ENCODE results near the gene COL5A1.
A peak's percentile ranks its signal among the peaks of the same experiment; 100 is the strongest.

The COL5A1 gene

DNA sequence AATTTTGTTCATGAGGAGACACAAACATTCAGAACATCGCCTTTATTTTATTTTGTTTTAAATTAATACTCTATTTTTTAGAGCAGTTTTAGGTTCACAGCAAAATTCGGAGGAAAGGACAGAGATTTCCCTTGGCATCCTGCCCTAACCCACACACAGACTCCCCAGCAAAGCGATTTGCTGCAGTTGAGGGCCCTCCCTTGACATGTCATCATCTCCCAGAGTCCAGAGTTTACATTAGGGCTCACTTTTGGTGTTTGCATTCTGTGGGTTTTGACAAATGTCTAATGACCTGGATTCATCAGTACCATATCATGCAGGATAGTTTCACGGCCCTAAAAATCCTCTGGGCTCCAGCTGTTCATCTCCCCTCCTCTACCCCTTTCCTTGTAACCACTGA lies 33.6 kb upstream of the COL5A1 start:
- no peak for DNase-seq

- DNase-seq: no peak
Measured at GRCh38 chr9:134611046-134611445, 30.6 kb upstream of the COL5A1 start.

DNA sequence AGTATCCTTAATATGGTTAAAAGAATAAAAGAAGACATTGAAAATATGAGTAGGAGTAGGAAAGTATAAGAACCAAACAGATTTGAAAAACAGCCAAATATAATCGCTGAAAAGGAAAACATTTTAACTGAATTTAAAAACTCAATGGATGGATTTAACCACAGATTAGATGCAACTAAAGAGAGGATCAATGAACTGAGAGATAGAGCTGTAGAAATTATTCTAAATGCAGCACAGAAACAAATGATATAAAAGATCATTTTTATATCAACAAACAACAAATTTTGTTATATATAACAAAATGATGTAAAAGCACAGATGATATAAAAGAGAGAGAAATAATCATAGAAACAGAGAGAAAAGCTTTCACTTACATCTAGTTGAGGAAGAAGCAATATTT lies 29.3 kb upstream of the COL5A1 start:
- no peak for DNase-seq

DNA sequence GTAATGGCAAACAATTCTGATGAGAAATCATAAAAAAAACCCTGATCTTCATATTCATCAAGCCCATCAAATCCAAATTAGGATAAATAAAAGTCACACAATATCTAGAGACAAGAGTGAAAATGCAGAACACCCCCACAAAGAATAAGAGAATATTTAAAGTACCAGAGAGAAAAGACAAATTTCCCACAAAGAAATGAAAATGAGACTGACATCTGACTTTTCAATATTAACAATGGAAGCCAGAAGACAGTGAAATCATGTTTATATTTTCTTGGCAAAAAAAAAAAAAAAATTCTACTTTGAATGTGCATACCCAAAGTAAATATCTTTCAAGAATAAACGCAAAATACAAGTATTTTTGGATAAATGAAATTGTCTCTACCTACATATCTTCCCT lies 28.9 kb upstream of the COL5A1 start:
- DNase-seq: no peak

GRCh38 chr9:134614256-134614655 lies 27.3 kb upstream of the COL5A1 start:
- DNase-seq: no peak

- no peak for DNase-seq
Measured at GRCh38 chr9:134616341-134616740, 25.3 kb upstream of the COL5A1 start.

DNA sequence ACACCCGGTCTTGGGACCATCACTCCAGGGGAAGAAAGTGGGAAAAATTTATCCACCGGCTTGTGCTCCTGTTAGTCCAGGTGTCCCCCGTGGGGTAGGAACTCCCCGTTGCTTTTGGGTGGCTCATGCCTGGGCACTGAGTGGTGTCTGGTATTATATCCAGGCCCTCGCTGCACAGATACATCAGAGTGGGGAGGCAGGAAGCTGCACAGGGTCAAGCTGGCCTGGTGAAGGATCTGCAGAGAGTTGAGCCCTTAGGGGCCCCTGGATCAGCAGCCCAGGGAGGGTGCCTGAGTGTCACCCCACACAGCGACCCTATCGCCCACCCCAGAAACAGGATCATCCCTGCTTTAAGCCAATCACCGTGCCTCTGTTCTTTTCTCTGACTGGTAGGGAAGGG lies 24.4 kb upstream of the COL5A1 start:
- no peak for DNase-seq

DNA sequence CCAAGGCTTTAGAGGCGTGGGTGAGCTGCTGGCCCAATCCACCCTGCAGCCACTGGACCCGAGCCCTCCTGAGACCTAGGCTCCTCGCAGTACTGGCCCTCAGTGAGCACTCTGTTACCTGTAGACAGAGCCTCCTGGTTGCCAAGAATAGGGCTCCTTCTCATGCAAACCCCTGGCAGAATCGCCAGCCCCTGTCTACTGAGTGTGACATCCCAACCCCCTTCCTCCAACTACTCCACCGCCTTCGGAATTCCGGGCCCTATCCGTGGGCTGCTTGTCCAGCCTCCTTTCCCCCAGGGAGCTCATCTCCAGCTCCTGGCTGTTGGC lies 23.8 kb upstream of the COL5A1 start:
- no peak for DNase-seq

DNA sequence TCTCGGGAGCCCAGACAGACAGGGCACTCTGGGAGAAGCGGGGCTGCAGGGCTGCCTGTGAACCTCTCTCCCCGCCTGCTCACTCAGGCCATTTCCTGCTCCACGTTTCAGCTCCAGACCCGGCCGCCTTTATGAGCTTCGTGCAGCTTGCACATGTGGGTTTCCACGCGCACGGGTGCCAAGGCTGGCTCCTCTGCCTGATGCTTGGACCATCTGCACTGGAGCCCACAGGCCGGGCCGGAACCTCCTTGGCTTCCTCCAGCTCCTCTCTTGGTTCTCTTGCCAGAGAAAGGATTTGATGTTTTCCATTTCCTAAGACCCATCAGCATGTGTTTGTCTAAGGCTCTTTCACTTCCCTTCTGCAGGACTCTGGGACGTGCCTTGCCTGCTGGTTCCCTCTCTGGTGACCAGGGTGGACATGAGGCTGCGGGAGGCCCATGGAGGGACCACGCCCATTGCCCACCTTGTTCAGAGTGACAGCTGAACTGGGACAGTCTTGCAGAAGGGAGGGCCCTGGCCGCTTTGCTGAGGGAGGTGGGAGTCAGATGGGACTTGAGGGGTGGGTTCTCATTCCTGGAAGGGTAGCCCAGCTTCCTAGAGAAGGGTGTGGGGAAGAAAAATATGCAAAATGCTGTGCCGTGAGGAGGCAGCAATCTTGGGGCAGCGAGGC lies 23.3 kb upstream of the COL5A1 start:
- DNase-seq: no peak

DNA sequence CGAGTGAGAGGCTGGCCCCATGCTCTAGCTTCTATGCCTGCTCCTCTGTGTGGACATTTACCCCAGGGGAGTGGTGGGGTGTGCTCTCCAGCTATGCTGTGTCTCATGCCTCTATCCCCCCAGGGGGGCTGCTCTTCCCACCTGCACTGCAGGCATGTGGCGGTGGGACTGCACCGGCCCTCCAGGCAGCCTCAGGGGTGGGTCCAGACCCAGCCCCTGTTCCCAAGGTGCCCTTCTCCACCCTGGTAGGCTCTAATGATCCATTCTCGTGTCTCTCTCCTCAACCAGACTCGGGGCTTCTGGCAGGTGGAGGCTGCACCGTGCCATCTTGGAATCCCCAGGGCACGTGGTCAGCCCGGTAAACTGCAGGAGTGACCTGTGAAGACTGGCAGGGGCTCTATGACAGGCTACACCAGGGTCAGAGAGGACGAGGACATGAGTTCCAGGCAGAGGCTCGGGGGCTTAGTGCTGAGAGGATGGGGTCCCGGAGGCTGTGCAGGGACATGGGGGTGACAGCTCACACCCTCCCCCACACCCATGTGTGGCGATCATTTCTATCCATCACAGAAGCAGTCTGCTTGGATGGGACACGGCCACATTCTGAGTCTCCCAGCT lies 22.7 kb upstream of the COL5A1 start:
- no peak for DNase-seq

DNA sequence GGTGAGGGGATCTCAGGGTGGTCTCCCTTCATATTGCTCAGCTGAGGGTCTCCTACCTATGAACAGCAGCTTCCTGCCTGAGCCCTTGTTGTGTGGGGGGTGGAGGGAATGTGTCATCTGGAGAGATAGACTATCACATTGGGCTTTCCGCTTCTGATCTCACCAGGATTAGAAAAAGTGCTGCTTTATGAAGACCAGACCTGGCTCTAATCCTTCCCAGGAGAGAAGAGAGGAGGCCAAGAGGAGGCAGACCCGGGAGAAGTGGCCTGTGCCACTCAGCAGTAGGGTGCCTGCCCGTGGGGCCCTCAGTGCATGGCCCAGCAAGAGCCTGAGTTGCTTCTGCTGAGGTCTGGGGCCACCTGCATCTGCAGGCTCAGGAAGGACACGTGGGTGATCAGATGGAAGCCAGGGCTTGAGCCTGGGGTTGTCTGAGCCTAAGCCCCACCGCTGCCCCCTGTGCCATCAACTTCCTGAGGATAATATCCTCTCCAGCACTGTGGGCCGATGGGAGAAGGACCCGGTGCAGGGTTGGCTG lies 22.1 kb upstream of the COL5A1 start:
- DNase-seq: no peak

GRCh38 chr9:134619983-134620661 lies 21.5 kb upstream of the COL5A1 start:
- DNase-seq: peak; percentile 3

DNA sequence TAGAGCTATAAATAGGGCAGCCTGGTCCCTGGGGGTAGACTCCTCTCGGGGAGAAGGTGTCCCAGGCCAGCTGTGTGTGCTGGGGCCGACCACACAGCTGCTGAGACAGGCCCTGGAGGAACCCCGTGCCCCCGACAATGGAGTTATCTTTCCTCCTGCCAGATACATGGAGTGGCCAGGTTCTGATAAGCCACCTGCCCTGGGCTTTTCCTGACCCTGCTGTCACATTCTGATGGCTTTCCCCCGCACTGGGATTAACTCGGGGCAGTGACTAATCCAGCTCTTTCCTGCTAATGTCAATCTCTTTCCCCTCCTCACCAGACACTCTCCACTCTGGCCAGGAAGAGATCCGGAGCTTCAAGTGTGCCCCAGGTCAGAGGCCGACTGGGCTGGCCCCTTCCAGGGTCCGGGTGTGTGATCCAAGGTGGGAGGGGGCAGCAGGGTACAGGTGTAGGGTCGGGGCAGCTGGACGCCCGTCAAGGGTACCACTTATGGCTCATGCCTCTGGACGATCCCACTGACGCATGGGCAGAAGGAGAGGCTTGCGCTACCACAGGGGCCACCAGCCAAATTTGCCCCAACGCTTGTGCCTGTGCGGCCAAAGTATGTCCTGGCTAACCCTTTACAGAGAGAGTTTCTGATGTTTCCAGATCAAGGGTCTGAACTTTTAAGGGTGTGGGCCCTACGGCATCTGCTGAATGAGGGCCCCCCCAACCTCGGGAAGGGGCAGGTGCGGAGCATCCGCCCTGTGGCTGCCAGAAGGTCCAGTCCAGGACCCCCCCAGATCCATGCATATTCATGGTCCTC lies 20.6 kb upstream of the COL5A1 start:
- DNase-seq: no peak

- no peak for DNase-seq
Measured at GRCh38 chr9:134621558-134622110, 20.0 kb upstream of the COL5A1 start.

GRCh38 chr9:134622896-134623257 lies 18.7 kb upstream of the COL5A1 start:
- DNase-seq: no peak

DNA sequence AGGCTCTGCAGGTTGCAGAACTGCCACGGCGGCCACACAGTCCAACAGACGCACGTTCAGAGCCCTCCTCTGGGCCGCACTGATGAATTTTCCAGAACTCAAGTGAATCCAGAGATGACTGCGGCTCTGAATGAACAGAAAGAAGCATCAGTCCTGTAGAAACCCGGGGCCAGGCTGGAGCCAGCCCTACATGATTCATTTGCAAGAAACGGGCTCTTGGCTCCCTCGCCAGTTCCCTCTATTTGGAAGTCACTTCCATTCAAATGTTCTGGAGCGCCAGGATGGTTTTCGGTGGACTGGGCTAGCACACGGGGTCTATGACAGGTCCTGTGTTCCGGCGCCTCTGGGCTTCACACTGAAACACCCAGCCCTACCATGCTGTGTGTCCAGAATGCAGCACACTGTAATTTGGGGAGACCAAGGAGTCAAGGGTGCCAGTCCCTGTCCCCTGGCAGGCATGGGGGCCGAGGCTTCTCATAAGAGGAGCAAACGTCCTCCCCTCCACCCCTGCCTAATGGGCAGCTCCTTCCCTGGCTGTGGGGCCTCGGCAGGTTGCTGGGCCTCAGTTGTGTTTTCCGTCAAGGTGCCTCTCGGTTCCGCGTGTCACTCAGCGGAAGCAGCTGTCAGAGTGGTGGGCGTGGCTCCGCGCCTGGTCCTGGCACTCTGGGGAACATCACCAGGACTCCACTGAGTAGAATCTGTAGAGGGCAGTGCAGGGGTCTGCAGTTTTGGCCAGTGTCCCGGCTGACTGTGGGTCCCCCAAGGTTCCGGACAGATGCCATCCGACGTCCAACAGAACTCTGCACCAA lies 18.1 kb upstream of the COL5A1 start:
- peak; percentile 7 for DNase-seq

DNA sequence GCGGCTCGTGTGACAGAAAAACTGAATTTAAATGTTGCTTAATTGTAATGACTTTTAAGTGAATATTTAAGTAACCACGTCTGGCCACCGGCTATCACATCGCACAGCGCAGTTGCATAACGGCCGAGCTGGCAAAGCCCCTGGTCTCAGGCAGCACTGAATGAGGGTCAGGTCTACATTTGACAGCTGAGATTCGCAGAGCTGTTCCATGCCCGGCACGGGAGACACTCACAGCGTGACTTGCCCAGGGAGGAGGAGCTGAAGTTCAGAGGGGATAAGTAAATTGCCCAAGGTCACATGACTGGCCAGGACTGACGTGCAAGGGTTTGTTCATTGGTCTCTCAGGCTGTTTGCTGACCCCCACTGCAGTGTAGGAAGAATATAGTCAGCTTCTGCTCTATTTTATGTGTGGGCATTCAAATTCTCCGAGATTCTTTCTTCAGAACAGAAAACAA lies 17.4 kb upstream of the COL5A1 start:
- DNase-seq: no peak

- DNase-seq: peak; percentile 90
Measured at GRCh38 chr9:134624621-134625181, 16.9 kb upstream of the COL5A1 start.

GRCh38 chr9:134625361-134626068 lies 16.1 kb upstream of the COL5A1 start:
- peak; percentile 10 for DNase-seq

DNA sequence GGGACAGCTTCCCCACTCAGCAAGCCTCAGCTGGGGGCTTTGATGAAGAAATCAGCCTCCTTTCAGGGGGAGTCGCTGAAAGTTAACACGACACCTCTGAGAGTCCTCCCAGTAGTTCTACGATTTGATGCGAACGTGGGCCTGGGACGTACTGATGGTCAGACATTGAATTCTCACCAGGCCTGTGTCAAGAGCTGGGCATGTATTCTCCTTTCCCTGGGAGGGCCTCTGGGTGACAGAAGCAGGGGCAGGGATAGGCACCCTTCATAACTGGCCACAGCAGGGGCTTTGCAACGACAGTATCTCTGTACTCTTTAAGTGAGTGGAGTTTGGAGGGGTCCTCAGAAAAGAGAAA lies 15.6 kb upstream of the COL5A1 start:
- DNase-seq: no peak
